Inflammatory macrophage treated with lipopolysaccharide for 1 hour (primary cell): ENCODE results near the gene COG7.
"Not testable (repeated sequence)": the region's sequence is repeated elsewhere in the genome, so short reads cannot be mapped to it uniquely, and the experiment has no call there.

Experiments
- DNase-seq, 2 donors: peaks; one replicate each; pipeline ENCODE4 v3.0.0-alpha.2; 2020 to 2022

Gene COG7

DNA sequence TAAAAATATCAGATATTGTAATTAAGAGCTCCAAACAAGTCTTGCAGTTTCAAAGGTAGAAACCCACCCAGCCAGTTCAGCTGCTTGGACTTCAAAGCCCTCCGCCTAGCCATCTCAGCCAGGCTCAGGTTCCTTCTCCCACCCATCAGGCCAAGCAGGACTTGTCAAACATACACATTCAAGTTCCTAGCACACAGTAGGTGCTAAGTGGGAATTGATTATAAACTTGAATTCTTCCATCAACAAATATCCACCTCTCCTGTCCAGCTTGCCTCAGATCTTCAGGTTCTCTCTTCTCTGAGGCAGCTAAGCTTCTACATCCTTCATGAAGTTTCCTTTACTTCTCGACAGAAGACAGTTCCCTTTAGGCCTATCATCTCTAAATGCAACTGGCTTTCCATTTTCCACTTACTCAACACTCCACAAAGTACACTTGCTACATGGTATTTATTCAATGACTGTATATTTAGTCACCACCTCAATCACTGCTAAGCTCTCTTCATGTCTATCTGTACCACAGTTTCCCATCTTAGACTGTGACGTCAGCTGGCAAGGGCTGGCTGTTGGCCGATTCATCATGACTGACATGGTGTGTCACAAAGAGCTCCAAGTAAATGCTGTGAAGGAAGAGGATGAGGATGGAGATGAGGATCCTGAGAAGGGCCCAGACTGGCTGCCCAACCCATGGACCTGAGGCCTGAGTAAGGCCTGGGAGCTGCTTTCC lies 13.3 kb upstream of the COG7 start:
- DNase-seq = no peak

- no peak for DNase-seq
Observed at GRCh38 chr16:23465179-23465578, 12.2 kb upstream of the COG7 start.

DNA sequence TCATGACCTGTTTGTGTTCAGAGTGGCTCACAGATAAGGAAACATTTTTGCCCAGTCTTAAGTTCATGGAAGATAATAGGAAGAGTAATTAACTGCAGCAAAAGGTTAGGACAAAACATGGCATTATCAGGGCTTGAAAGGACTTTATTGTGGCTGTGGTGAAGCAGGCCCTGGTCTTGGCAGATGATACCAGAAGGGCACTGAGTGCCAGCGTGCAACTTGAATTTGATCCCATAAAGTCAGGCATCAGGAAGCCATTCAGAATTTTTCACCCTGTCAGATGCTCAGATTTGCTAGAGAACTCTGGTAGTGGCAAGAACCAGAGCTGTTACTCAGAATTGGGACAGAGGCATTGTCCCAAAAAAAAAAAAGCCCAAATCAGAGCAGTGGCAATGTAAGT lies 11.2 kb upstream of the COG7 start:
- DNase-seq = no peak

GRCh38 chr16:23462994-23463393 lies 10.0 kb upstream of the COG7 start:
- not testable (repeated sequence) for DNase-seq

DNA sequence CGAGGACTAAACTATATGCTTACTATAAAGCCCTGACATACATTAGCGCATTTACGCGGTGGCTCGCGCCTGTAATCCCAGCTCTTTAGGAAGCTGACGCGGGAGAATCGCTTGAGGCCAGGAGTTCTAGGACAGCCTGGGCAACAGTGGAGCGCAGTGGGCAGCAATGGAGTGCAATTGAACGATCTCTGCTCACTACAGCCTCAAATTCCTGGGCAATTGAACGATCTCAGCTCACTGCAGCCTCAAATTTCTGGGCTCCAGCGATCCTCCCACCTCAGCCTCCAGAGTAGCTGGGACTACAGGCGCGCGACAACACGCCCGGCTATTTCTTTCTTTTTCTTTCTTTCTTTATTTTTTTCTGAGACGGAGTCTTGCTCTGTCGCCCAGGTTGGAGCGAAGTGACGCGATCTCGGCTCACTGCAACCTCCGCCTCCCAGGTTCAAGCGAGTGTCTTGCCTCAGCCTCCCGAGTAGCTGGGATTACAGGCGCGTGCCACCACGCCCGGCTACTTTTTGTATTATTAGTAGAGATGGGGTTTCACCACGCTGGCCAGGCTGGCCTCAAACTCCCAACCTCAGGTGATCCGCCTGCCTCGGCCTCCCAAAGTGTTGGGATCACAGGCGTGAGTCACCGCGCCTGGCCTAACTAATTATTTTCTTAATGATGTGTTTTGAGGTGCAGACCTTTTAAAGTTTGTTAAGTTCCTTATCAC lies 506 bp upstream of the COG7 start:
- DNase-seq = no peak

- DNase-seq = no peak
Observed at GRCh38 chr16:23452221-23452571, 793 bp downstream of the COG7 start.

DNA sequence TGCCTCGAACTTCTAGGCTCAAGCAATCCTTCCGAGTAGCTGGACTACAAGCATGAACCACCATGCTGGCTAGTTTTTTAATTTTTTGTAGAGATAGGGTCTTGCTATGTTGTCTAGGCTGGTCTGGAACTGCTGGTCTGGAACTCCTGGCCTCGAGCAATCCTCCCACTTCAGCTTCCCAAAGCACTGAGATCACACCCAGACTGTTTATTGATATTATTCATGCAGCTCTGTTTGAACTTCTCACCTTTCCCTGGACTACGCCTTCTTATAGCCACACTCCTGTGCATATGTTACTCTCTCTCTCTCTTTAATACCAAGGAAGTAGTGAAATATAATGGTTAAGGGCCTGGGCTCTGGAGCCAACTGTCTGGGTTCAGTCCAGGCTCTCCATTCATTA lies 4.6 kb downstream of the COG7 start:
- no peak for DNase-seq

DNA sequence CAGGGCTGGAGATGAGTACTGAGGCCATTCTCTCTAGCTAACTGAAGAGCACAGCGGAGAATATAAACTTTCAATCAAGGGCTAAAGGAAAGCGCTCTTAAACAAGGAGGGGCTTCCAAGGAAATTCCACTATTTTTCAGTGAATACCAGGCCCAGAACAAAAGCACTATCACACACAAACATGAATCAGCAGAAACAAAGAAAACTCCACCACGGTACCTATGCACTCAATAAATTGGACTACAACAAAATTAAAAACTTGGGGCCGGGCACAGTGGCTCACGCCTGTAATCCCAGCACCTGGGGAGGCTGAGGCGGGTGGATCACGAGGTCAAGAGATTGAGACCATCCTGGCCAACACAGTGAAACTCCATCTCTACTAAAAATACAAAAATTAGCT lies 15.4 kb downstream of the COG7 start:
- DNase-seq = not testable (repeated sequence)

GRCh38 chr16:23436951-23437350 lies 16.0 kb downstream of the COG7 start:
- no peak for DNase-seq

DNA sequence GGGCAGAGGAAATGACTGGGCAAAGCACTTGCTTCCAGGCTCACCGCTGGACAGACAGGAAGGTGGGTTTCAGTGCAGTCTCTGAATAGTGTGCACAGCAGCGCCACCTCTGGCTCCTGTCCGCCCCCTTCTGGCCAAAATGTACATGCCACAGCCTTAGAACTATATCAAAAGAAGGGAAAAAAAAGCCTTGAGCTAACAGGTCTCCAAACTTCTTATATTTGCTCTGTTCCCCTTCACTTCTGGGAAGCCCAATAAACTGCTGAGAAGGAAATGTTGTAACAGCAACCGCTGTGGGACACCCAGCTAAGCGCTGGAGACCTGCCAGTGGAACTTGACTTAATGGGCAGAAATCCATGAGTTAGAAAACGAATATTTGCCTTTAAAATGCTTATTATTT lies 17.5 kb downstream of the COG7 start:
- peak; percentile 50 to 83 for DNase-seq

DNA sequence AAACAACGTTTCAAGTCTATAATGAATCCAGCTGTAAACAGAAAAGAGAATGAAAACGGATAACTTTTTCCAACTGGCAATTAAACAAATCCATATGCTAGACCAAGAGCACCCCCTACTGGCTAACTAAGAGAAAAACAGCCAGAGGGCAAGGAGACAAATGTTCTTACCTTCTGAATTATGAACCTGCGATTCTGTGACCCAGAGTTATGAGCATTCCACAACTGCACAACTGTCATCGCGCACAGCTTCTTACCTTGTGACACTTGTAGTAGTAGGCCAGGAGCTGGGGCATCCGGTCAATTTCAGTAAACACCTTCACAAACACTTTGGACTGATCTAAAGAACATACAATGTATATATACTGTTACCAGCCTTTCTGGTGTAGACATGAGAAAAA lies 18.6 kb downstream of the COG7 start:
- DNase-seq = peak; percentile 30 to 80

GRCh38 chr16:23433261-23433920 lies 19.6 kb downstream of the COG7 start:
- no peak for DNase-seq

DNA sequence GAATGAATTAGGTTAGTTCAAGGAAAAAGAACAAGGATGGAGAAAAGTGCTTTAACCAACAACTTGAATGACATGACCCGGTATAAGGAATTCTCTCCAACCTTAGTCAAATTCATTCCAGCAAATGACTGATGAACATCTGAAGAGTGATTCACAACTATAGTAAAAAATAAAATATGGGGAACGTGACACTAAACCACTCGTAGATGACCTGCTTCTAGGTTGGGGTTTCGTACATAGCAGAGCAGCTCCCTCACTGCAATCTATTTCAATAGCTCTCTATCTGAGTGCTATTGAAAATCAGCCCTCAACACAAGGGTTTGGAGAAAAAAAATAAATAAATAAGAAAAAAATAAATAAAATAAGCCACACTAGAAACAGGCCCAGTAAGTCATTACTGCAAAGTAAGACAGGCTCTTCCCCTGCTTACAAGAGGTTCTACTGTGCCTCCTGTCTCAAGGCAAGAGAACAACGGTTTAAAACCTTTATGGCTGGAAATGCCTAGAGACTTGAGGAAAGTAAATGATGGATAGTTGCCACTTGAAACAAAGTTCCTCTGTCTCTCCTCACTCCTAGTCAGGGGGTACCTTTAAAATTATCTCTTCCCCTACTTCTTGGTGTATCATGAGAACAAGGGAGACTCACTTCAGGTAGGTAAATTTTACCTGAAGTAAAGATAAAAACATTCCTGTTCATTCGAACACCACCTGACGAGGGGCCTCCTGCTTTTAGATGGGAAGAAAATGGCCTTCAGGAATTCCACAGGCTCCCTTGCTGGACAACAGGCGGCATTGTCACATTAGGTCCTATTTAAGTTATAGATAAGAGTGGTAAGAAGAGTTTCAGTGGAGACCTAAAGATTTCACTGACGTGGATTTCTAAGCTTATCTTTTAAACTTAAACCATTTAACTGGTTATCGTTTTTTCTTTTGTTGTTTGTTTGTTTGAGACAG lies 20.5 kb downstream of the COG7 start:
- DNase-seq = no peak

DNA sequence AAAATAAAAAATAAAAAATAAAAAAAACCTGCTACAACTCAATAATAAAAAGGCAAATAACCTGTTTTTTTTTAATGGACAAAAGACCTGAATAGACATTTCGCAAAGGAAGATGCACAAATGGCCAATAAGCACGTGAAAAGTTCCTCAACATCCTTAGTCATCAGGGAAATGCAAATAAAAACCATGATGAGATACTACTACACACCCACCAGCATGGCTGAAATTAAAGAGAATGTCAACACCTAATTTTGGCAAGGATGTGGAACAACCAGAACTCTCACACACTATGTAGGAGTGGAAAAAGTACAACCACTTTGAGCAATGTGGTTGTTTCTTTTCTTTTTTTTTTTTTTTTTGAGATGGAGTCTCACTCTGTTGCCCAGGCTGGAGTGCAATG lies 24.6 kb downstream of the COG7 start:
- DNase-seq = peak in 1 of 2 donors; percentile 48

DNA sequence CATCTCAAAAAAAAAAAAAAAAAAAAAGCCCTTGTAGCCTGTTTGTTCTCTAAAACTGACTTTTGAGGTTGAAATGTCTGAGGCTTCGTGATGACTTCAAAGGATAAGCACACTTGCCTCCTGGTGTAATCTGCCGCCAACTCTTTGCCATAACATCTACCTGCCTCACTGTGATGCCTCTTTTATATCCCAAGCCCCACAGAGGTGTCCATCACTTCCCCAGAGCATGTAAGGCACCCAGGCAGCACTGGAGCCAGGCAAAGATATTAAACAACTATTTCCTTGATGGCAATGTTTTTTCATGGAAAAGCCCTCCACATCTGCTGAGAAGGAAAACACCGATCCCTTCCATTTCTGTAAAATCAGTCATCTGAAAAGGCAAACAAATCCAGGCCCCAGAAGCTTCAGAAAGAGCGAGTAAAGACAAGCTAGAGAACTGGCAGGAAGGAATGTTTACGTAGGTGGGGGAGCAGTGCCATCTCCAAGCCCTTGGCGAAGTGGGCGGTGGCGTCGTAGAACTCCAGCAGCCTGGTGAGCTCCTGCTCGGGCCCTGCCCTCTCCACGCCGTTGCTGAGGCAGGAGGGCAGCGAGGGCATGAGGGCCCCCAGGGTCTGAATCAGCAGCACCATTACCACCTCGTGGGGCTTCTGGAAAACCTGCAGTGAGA lies 28.6 kb downstream of the COG7 start:
- DNase-seq = no peak

DNA sequence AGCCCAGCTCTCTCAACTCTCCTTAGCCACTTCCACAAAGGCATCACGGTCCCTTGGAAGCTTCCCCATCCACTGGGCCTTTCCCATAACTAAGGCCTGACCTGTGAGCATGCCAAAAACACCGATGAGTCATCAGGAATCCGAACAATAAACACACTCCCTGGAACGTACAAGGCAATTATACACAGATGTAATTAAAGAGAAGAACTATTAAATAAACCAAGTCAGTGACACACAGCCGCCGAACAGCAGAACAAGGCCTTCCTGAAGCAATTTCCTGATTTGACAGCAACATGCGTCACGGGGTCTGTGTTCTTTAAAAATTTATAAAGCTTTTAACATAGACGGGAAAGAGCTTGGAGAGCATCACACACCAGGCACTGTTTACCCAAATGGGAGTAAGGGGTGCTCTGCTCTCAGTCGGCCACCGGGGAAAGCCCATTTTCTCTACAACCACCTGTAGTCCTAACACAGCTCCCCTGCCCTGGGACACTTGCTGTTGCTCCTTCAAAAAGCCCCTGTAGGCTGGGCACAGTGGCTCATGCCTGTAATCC lies 29.4 kb downstream of the COG7 start:
- DNase-seq = no peak

- DNase-seq = no peak
Observed at GRCh38 chr16:23420011-23420410, 33.0 kb downstream of the COG7 start.

GRCh38 chr16:23416816-23417215 lies 36.2 kb downstream of the COG7 start:
- DNase-seq = no peak

DNA sequence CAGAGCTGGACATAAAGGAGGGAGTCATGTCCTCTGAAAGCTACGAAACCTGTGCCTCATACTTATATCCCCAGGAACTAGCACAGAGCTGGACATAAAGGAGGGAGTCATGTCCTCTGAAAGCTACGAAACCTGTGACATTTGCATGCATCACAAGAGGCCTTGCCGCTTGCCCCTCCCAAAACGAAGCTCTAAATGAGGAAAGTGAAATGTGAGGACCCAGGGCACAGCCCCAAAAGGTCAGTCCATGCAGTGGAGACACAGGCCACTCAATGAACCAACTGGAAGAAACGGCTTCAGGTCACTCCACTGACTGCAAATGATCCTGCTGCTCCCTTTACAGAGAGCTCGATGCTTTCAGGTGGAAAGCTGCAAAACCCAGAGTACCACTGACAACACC lies 38.3 kb downstream of the COG7 start:
- no peak for DNase-seq

DNA sequence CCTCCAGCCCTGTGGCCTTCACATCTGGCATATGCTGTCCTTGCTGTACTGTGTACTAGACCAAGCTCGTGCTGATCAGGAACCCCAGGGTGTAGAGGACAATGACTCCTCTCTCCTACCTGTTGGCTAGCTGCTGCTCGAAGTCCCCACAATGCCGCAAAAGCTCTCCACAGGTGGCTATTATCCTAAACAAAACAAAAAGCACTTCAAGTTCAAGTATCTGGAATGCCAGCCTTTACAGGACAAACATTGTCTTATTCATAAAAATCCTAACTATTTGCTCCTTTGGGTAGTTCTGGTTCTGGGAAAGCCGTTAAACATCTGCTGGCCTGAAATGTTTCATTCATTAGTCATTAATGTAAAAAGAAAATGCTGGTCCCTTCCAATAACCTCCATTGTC lies 42.8 kb downstream of the COG7 start:
- DNase-seq = no peak

DNA sequence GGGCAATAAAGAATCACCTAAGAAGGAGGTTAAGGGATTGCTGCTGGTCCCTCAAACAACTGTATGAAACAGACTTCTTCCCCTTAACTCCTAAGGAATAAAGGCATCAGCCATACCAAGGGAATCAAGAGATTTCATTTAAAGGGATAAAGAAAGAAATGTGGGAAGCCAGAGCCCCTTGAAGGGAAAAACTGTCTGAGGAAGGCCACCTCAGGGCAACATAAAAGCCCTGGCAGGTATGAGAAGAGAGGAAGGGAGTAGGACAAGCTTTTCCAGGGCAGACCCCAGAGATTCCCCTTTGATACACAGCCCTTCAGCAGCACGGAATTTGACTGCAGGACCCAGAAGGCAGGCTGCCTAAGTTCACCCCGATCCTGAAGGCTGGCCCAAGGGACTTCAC lies 43.5 kb downstream of the COG7 start:
- no peak for DNase-seq

DNA sequence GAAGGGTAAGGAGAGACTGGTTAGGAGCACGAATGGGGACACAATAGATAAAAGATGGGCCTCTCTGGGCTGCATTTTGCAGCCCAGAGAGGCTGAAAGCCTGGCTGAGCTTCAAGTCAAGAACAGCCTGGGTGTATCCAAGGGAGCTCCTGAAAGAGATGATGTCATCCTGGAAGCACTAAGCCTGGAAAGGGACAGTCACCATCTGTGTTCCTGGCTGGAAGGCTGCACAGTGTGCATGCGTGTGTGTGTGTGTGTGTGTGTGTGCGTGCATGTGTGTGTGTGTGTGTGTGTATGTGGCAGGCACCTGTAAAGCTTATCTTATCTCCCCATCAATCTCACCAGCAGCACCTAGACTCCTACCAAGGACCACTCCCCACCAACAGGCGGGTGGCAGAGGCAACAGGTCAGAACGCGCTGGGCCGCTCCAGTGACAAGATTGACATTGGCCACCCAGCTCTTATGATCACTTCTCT lies 44.1 kb downstream of the COG7 start:
- DNase-seq = no peak
